ENCODE measurements around the gene C20orf204.

C20orf204 gene

GRCh38 chr20:64056889-64057627 is 21.1 kb downstream of the C20orf204 start:
- no peak for DNase-seq

- peak; percentile 35 for DNase-seq
Observed at GRCh38 chr20:64057628-64058498, 21.9 kb downstream of the C20orf204 start.

DNA sequence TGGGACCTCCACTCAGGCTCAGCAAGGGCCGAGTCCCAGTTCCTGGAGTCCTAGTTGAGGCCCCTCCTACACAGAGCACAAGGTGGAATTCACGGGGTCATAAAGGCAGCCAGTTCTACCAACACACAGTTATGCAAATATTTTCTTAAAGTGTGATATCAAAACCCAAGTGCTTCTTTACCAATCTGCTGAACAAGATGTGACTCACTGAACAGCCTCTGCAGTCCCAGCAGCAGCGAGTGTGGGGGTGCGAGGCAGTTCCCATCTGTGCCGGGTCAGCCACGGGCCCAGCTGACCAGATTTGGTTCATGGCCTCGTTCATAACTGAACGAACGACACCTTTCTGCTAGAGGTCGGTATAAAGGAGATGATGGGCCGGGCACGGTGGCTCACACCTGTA is 22.6 kb downstream of the C20orf204 start:
- DNase-seq: no peak

DNA sequence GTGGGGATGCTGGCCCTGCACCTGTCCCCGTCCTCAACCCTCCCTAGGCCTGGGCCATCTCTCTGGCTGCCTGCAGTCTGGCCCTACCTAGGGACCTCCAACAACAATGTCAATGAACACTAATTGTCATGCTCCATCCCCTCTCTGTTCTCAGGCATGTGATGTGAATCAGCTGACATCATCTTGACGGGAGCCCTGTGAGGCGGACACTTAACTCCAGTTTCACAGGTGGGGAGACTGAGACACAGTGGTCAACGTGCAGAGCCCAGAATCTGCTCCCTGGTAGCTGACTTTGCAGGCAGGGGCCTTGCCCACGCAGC is 26.3 kb downstream of the C20orf204 start:
- no peak for DNase-seq

GRCh38 chr20:64062596-64063388 is 26.8 kb downstream of the C20orf204 start, which contains the start of gene TCEA2:
TCEA2 (plus strand) TSS chr20:64063198; CDS start chr20:64063313, 115 bp downstream.
- peak; percentile 94 for DNase-seq

GRCh38 chr20:64063389-64064144 is 27.6 kb downstream of the C20orf204 start:
- no peak for DNase-seq

DNA sequence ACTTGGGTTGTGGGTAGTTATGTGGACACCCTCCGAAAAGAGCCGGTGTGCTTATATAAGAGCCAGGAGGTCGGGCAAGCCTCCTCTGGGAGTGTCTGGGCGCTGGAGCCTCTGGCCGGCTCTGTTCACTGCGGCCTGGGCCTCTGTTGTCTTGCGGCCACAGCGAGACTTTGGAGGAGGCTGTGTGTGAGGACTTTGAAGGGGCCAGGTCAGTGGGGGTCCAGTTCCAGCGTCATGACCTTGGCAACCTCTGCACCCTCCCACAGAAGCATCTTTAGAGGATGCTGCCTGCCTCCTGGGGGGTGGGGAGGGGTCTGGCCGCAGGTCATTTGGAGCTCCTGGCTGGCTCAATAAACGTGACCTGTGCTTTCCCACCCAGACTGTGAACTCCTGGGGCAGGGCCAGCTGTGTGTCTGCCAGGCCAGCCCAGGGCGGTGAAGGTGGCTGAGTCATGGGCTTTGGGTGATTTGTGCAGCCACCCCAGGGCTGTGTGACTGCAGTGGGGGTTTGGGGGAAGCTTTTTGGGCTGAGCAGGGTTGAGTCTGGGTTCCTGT is 28.2 kb downstream of the C20orf204 start:
- no peak for DNase-seq

GRCh38 chr20:64065062-64065973 is 29.3 kb downstream of the C20orf204 start:
- no peak for DNase-seq

GRCh38 chr20:64065974-64066343 is 30.0 kb downstream of the C20orf204 start:
- DNase-seq: no peak

DNA sequence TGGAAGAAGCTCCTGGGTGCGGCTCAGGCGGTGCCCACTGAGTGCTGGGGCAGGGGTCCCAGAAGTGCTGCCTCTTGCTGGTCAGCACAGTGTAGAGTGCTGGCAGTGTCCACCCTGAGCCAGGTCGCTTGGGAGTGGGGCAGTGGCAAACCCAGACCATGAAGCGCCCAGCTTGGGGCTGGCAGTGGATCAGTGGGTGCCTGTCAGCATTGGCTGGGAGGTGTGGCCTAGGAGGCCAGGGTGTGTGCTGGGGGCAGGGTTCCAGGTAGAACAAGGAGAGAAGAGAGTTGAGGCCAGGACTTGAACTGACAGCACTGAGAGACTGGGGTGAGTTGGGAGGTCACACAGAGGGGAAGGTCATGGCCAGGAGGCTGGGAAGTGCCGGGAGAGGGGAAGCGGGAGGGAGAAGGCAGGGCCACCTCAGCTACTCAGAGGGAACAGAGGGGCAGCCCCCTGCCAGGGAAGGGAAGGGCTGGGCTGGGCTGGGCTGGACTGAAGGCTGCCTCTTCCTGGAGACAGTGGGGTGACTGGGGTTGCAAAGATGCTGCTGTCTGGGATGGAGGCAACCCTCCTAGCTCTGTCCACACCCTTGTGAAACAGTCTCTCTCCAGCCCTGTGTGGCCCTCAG is 31.1 kb downstream of the C20orf204 start:
- no peak for DNase-seq

- DNase-seq: no peak
Observed at GRCh38 chr20:64067733-64068307, 31.8 kb downstream of the C20orf204 start.

GRCh38 chr20:64068386-64069208 is 32.6 kb downstream of the C20orf204 start:
- DNase-seq: no peak

GRCh38 chr20:64069209-64069613 is 33.2 kb downstream of the C20orf204 start:
- DNase-seq: no peak

GRCh38 chr20:64069614-64070243 is 33.7 kb downstream of the C20orf204 start:
- no peak for DNase-seq

- DNase-seq: no peak
Observed at GRCh38 chr20:64070244-64070993, 34.4 kb downstream of the C20orf204 start.

DNA sequence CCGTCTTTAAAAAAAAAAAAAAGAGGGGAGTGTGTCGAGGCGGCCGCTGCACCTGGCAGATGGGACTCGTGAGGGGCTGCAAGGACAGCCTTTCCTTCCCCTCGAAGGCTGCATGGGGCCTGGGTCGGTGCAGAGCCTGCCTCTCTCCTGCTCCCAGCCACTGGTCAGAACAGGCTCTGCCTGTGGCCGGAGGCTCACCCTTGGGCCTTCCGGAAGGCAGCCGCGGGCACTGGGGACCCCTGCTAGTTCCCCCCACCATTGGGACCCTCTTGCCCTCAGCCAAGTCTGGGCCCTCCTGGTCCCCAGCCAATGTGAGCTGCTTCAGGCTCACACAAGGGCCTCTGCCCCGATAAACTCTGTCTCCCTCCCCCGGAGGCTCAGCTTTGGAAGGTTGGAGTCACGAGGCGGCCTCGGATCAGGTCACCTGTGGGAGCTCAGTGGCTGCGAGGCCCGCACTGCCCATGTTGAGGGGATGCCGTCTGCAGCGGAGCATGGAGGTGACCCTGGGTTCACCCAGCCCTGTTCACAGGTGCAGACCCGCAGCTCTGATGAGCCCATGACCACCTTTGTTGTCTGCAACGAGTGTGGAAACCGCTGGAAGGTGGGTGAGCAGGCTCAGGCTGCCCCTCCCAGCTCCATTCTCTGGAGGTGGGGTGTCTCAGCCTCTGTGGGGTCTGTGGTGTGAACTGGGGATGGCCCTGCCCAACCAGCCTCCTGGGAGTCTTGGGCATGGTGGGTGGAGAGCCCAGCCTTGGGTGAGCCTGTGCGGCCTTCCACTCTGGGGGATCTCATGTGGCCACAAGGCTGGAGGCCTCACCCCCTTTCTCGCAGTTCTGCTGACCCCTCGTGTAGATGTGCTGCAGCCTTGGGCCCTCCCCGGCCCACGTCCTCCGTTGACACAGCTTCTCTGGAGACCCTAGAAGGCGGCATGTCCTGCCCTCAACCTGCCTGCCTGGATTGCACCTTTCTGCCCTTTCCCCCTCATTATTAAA is 35.7 kb downstream of the C20orf204 start:
- DNase-seq: no peak

All from NCI-H510A (cell line).